Vagina (tissue), 2 donors: Measurements from ENCODE around the gene FADS1.

ENCODE experiments used
- POLR2A ChIP-seq, 2 donors: fragments of 450-650 bp; IDR thresholded peaks; one replicate each; pipeline ENCODE4 v1.6.1; 2017; ENCODE audit warnings: antibody characterized with exemption in 2 of 2, mild to moderate bottlenecking in 2 of 2, moderate library complexity in 2 of 2
- POLR2AphosphoS5 ChIP-seq, 2 donors: sonication (generic); formaldehyde crosslinking; IDR thresholded peaks; one replicate each; pipeline ENCODE4 v1.9.0; 2017; ENCODE audit warnings: antibody characterized with exemption in 2 of 2, mild to moderate bottlenecking in 2 of 2, low read depth in 1 of 2; ENCODE audit not compliant: insufficient read depth in 1 of 2
- TF ChIP-seq, protein P1 (sequence below), 3 experiments: fragments of 450-650 bp in 2 of 3; fragments of 200-600 bp in 1 of 3; sonication (generic) in 1 of 3; IDR thresholded peaks; one replicate each; pipeline ENCODE4 v1.5.1; 2017 to 2019; ENCODE audit warnings: antibody characterized with exemption in 3 of 3, mild to moderate bottlenecking in 2 of 3, moderate library complexity in 2 of 3

DNA sequence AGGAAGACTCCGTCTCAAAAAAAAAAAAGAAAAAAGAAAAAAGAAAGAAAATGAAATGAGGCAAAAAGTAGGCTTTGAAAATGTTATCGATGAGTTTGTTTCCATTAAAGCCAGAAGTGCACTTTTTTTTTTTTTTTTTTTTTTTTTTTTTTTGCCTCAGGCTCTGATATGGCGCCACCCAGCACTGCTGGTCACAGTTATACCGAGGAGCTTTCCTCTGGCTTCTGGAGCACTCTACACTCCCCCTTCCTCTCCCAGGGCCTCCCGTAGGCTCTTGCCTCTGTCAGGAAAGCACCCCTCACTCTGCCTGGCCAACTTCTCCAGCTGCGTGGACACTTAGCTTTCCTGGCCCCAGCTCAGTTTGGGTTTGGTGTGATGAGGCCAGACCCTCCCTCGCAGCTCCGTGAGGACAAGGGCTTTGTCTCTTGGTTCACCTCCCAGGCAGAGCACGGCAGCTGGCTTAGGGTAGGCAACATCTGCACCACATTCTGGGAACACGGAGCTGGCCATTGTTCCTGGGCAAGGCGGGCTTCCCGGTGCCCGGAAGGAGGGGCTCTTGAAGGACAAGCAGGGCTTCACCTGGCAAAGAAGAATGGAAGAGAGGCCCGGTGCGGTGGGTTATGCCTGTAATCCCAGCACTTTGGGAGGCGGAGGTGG lies 28.2 kb upstream of the FADS1 start:
- TF ChIP-seq POLR2A (IDR thresholded peaks at IDR 0.05) = no peak
- no peak for TF ChIP-seq POLR2AphosphoS5 (IDR thresholded peaks at IDR 0.05; ENCODE audit: insufficient read depth in 1 of 2, low read depth in 1 of 2)
- TF ChIP-seq, protein P1, sequence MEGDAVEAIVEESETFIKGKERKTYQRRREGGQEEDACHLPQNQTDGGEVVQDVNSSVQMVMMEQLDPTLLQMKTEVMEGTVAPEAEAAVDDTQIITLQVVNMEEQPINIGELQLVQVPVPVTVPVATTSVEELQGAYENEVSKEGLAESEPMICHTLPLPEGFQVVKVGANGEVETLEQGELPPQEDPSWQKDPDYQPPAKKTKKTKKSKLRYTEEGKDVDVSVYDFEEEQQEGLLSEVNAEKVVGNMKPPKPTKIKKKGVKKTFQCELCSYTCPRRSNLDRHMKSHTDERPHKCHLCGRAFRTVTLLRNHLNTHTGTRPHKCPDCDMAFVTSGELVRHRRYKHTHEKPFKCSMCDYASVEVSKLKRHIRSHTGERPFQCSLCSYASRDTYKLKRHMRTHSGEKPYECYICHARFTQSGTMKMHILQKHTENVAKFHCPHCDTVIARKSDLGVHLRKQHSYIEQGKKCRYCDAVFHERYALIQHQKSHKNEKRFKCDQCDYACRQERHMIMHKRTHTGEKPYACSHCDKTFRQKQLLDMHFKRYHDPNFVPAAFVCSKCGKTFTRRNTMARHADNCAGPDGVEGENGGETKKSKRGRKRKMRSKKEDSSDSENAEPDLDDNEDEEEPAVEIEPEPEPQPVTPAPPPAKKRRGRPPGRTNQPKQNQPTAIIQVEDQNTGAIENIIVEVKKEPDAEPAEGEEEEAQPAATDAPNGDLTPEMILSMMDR (IDR thresholded peaks at IDR 0.05) = no peak
